Inferior parietal cortex (tissue), 1 donor: Measurements from ENCODE around the gene PSMB1.
"Not testable (repeated sequence)": the region's sequence is repeated elsewhere in the genome, so short reads cannot be mapped to it uniquely, and the experiment has no call there.

Experiments used
- DNase-seq: peaks from one replicate; pipeline ENCODE4 v3.0.0-alpha.2; 2016; ENCODE audit errors: extremely low spot score

PSMB1 gene

GRCh38 chr6:170502733-170503413 lies 50.2 kb downstream of the PSMB1 start:
- DNase-seq: not testable (repeated sequence)

- DNase-seq: not testable (repeated sequence)
These were observed 50.8 kb downstream of the PSMB1 start for GRCh38 chr6:170502268-170502667.

- DNase-seq: no peak
These were observed 52.0 kb downstream of the PSMB1 start for GRCh38 chr6:170500955-170501590.

DNA sequence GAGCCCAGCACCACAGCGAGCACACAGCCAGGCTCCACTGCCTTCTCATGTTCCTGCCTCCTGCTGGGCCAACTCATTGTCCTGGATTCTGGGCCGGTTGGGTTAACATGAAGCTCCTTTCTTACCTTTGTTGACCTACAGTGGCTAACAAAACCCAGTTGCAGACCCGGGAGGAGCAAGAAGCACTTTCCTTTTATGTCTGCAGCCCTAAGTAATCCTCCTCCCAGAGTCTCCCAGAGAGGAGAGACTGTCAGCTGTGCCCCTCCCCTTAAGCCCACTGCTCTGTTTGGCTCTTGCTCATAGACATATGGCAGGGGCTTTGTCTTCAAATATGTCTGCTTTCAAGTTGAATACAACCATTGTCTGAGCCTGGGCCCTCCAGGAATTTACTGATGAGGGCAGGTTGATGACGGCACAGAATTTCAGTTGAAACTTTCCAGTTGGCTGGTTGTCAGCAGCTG lies 55.2 kb downstream of the PSMB1 start:
- DNase-seq: no peak

- DNase-seq: no peak
These were observed 59.8 kb downstream of the PSMB1 start for GRCh38 chr6:170493354-170493753.

DNA sequence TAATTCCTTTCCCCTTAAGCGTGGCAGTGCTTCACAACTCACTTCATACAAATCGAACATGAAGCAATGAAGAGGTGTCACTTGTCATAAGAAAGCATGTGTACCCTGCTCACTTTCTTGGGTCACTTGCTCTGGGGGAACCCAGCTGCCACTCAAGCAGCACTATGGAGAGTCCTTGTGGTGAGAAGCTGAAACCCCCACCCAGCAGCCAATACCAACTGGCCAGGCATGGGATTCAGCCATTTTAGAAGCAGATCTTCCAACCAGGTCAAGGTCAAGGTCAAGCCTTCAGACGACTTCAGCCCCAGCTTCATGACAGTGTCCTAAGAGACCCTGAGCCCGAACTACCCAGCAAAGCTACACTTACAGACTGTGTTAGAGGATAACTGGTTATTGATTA lies 62.8 kb downstream of the PSMB1 start:
- DNase-seq: no peak

- DNase-seq: no peak
These were observed 63.3 kb downstream of the PSMB1 start for GRCh38 chr6:170489836-170490235.

- DNase-seq: no peak
These were observed 65.3 kb downstream of the PSMB1 start for GRCh38 chr6:170487707-170488329.

GRCh38 chr6:170485159-170485558 lies 67.9 kb downstream of the PSMB1 start:
- DNase-seq: no peak
